ENCODE results near the gene NSF.

- TF ChIP-seq EZH2 (IDR thresholded peaks at IDR 0.05; ENCODE audit: borderline replicate concordance, low read depth, low read length, poor library complexity, severe bottlenecking) (no peak), CTCF (conservative IDR thresholded peaks at IDR 0.05; ENCODE audit: low read depth, low read length) (no peak)
Observed at GRCh38 chr17:46787478-46787877, 197.0 kb downstream of the NSF start.

Data from A673 (cell line).